ENCODE data around the gene PRKCA.

Gene PRKCA

DNA sequence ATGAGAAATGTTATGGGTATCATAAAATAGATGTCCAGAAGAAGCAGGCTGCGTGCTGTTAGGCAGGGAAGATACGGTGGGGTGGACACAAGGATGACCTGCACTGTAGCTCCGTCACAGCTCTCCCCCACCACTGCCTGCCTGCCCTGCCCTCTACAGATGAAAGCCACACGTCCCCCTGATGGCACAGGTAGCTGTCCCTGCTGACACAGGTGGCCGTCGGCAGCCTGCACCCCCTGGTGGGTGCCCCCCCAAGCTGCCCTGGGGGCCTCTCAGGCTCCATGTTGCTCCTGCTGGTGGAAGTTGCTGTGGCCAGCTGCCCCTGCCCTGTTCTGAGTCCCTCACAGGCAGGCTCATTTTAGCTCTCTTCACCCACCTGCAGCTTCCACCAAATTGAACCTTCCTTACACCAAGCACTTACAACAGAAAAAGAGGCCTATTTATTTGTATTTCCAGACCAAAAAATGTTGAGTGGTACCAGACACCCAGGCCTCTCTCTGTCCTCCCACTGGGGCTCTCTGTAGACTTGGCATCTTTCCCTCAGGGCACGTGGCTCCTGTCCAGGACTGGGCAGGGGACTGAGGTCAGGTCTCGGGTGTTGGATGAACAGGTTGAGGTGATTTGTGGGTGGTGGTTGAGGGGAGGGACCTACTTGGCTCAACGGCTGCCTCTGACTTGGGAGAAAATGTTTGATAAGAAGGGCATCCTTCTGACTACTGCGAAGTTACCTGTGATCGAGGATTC lies 482.4 kb downstream of the PRKCA start:
- no peak for DNase-seq

DNA sequence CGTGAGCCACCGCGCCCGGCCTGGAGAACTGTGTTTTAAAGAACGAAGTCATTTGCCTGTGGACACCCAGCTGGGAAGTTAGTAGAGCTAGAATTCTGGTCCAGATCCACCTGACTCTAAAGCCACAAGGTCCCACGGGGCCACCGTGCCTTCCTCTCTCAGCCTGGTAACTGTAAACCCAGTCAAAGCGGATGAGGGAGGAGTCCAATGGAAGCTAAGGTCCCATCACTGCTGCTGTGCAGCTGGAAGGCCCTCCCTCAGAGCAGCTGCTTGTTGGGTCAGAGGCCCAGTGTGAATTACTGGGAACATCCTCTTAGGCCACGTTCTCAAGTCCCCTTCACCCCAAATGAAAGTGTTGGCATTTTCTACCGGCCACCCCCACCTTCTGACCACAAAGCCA lies 483.7 kb downstream of the PRKCA start:
- no peak for DNase-seq

DNA sequence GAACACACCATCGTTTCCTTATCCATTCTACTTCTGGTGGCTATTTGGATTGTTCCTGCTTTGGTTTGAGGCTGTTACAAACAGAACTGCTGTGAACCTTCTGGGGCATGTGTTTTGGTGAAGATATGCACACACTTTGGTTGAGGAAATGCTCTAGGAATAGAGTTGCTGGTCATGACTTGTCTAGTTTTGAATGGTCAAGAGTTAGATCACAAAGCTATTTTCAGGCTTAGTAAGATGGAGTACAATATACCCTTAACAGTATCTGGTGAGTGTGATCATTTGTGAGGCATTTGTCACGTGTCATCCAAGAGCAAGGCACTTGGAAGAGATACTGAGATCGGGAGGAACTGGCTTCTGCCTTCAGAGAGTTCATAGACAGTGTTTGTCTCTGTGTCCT lies 485.5 kb downstream of the PRKCA start:
- DNase-seq = no peak

DNA sequence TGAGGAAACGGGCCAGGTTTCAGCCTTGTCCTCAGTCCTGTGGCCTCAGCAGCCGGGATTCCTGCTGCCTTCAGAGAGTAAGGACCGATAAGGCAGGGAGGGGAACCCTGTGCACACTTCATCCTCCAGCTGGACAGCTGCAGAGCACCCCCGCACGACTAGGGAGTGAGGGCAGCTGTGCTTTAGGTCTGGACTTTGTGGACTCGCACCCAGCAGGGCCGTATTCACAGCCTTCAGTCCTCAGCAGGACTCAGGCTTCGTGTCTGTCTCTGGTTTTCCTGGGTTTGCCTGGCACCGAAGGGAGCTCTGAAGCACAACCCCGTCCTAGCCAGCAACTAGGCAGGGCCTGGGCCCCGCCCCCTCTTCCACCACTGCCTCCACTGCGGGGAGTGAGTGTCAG lies 486.7 kb downstream of the PRKCA start:
- no peak for DNase-seq

DNA sequence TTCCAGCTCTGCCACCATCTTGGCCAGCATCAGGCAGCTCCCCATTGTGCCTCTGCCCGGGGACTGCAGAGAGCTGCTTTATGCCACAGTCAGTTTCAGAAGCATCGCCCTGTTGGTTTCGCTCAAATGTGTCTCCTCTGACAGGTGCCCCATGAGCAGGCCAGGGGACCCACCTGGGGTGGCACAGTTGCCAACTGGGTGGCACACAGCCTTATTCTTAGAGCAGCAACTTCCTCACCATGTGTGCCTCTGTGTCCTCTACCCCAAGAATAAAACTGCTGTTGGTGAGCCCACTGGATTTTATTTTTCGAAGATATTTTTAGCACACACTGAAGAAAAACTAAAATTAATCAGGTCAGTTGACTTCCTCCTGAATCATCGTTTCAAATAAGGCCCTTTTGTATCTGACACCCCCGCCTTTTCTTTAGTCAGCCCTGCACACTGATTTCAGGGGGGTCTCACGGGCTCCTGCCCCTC lies 487.6 kb downstream of the PRKCA start:
- DNase-seq = no peak

DNA sequence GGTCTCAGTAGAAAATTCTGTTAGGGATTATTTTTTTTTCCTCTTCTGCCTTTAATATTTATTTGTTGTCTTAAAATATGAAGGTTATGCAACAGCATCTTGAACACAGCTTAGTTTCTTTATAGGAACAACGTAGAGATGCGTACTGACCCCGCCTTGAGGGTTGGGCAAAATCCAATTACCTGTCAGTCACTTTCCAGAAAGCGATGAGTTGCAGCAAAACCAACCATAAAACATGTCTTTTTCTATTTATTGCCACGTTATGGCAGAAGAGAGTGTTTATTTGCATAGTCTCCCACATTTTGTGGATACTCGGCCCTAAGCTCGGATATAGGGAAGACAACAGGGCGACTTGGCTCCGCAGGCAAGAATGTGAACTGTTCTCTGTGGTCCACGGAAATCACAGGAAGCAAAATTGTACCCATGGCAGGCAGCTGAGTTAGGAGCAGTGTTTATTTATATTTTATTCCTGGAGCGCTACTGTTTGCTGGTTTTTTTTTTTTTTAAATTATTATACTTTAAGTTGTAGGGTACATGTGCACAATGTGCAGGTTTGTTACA lies 488.2 kb downstream of the PRKCA start:
- DNase-seq = no peak

DNA sequence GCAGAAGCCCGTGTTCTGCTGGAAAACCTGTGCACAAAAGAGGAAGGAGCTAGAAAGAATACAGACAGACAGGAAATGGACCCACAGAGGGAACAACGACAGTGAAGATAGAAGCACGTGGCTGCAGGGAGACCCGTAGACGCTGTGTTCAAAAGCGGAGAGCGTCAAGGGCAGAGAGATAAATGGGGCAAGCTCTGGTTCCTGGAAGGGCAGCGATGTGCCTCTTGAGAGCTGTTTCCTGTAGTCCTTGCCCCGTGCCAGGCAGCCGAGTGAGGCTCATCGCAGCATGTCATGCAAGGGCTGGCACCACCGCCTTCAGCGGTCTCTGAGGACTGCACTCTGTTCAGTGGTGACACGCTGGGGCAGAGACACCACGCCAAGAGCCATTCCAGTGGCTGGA lies 488.9 kb downstream of the PRKCA start:
- no peak for DNase-seq

DNA sequence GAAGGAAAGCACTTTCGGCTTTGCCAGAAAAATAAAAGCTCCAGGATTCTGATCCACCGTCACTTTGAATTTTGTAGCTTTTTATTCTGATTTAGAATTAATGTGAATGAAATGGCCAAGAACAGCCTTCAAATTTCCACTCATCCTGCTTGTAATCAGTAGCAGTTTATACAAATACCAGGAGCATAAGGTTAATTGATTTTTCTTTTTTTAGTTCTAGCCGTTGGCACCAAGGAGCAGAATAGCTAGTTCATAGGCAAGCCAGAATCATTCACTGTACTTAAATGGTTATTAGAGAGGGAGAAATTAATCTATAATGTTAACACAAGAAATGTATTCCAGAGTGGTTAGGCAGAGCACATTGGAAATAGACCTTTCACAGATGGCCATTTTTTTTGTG lies 491.4 kb downstream of the PRKCA start:
- DNase-seq = no peak

DNA sequence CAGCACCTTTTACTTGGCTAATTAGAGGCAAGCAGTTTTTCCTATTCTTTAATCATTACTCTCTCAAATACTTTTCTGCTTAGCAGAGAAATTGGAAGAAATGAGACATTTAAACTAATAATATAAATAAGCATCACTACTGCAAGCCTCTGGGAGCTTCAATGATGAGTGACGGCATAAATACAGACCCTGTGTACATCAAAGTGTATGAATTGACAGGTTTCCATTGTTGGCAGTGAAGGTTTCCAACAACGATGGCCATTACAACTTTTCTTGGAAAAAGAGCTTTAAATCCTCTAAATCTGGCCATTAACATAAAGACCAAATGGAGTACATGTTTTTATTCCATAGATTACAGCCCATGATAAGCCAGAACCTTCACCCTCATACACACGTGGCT lies 493.1 kb downstream of the PRKCA start:
- no peak for DNase-seq

DNA sequence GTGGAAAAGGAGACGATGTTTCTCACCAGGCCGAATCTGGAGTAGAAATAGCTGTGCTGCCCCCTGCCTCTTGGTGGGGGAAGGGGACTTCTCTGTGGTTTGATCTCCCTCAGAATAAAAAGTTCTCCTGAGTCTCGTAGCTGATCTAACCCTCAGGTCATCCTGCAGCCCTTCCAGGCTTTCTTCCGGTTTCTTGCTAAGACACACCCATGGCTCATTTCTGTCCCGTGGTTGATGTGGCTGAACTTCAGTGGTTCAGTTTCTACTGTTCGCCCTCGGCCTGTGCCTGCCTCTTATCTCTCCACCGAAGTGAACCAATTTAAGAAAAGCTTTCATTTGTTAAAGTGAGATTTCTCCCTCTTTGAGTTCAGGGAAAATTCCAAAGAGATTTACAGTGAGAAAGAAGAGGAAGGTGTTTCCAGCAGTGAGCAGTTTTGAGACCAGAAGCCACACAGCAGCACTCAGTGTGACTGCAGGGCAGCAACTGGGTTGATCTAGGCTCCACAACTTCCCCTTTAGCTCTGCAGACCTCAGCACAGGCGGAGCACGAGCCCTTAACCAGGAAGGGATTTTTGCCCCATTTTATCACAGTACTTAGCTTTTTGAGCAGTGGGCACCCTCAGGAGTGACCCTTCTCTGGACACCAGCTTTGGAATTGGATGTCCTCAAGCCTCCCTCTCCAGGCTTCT lies 497.6 kb downstream of the PRKCA start:
- no peak for DNase-seq

DNA sequence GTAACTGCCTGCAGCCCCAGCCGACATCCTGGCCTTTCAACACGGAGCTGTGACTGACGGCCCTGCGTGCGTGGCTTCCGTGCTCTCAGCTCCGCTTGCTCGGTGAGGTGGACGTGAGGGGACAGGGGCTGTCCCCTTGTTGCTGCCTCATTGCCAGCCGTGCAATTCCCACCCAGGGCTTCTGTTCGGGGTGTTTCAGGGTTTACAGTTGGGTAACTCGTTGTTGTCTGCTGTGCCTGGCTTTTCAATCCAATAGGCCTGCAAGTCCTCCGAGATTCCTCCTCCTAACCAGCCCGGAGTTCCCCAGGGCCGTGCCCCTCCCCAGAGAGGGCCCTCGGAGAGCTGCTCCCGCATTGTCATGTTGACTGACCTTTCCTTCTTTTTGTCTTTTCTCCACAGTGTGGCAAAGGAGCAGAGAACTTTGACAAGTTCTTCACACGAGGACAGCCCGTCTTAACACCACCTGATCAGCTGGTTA lies 501.1 kb downstream of the PRKCA start:
- no peak for DNase-seq

DNA sequence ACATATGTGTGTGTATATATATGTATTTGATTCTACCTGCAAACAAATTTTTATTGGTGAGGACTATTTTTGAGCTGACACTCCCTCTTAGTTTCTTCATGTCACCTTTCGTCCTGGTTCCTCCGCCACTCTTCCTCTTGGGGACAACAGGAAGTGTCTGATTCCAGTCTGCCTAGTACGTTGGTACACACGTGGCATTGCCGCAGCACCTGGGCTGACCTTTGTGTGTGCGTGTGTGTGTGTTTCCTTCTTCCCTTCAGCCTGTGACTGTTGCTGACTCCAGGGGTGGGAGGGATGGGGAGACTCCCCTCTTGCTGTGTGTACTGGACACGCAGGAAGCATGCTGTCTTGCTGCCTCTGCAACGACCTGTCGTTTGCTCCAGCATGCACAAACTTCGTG lies 503.2 kb downstream of the PRKCA start:
- DNase-seq = no peak

DNA sequence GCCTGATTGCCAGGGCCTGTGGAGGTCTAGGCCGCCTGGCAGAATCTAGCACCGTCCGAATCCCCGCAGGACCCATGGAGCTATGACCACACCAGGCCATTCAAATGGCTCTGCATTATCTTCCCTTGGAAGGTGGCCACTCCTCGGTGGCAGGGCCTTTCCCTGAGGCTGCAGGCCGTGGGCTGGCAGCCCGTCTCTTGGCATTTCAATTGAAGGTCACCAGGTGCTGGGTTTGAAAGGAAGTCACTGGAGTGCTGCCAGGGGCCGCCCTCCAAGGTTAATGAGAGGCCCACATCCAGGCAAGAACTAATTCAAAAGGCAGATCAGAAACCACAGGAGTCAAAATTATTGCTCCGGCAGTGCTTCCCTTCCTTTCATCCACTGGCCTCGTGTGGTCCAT lies 504.8 kb downstream of the PRKCA start:
- no peak for DNase-seq

DNA sequence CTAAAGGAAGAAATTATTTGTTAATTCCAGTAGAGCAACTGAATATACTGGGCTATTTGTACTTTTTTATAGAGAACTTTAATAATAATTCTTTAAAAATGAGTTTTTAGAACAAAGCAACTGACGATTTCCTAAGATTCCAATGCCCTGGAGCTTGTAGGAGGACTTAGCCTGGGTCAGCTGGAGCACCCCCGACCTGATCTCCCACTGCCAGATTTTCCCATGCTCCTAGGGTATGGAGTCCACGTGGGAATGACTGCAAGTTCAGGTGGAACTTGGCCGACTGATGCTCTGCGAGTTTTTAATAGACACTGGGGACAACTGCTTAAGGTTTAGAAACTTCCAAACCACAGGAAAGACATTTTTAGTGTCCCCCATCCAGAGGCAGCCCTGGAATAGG lies 507.0 kb downstream of the PRKCA start:
- DNase-seq = no peak

DNA sequence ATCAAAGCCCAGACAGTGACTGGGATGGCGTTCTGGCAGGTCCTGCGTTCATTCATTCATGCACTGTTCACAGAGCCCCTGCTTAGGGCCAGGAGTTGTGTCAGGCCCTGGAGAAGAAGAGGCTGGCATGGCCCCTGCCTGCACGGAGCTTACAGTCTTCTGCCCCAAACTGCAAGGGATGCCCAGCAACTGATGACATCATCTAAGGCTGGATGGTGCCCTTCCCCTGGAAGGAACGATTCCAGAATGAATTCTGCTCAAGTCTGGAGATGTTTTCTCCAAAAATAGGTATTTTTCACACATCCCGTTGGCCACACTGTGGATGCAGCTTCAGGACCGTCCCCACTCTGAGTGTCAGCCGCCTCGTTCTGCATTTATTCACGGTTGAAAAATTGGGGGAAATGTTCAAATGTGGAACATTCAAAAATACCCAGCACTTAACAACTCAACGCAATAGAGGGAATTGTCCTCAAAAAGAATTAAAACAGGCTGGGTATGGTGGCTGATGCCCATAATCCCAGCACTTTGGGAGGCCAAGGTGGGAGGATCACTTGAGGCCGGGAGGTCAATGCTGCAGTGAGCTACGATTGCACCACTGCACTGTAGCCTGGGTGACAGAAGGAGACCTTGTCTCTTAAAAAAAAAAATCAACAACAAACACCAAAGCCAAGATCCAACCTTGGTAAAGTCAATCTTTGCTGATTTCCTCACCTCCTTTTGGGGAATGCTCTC lies 508.7 kb downstream of the PRKCA start:
- no peak for DNase-seq

DNA sequence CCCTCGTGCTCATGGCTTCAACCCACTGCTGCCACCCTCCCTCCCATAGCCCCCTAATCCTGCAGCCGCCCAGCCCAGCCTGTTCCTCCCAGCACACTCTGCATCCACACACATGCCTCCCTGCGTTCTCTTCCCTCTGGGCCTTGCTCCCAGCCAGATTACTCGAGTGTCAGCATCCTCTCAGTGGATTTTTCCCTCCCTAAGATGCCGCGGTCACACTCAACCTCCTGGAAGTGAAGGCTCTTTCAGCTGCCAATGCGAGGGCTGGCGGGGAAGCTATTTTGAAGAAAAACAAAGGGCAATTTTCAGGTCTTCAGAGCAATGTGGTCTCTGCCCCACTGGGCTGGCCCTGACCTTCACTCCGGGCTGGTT lies 509.3 kb downstream of the PRKCA start:
- DNase-seq = no peak

DNA sequence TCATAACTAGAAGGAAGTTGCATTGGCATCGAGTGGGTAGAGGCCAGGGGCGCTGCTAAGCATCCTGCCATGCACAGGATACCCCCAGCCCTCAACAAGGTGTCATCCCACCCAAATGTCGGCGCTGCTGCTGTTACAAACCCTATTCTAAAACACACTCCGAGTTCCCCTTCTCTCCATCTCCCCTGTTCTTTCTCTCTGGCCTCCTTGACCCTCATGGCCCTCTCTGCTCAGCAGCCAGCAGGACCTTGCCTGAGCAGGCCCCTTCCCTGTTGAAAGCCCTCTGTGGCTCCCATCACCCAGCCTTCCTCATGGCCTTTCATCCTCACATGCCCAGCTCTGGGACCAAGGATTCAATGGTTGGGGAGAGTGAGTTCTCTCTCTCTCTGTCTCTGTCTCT lies 510.2 kb downstream of the PRKCA start:
- DNase-seq = no peak

DNA sequence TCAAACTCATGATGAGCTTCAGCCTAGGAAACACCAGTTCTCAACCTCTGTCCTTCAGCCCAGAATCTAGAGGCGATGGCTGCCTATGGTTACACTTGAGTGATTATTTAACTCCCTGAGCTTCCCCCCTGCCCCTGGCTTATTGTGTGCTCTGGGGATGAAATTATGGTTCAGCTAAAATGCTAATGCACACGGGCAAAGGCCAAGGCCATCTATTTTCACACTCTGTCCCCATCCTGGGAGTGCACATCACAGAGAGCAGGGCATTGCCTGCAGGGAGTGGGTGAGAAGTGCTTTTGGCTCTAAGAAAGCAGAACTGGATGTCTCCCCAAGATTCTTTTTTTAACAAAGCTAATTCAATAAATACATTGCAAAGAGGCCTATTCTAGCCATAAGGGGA lies 510.9 kb downstream of the PRKCA start:
- DNase-seq = no peak

DNA sequence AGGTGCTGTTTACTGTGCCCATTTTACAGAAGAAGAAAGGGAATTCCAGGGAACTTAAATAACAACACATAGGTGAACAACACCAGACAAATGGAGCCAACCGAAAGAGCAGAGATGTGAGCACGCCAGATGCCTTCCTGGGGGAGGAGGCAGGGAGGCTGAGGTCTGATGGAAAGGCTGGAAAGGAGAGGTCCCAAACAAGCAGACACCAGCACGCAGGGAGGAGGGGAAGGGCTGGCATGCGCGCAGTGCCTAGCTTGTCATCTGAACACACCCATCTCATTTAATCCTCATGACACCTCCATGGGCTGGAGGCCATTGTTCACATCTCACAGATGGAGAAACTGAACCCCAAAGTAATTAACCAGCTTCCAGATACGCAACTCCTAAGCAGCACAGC lies 511.6 kb downstream of the PRKCA start:
- no peak for DNase-seq

DNA sequence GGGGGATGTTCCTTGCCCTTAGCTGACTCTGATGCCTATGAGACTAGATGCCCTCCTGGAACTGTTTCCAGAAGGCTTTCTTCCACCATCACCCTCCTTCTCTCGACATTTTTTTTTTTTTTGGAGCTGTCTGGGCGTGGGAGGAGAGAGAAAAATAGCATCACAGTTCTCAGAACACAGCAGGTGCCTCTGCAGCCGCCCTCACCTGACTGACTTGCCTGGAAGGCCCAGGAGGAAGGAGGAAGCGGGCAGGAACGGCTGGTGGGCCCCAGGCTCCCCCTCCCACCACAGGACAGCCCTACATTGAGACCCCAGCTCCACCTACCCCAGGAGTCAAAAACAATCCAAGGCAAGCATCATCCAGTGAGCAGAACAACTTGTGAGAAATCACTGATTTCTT lies 512.2 kb downstream of the PRKCA start:
- no peak for DNase-seq

DNA sequence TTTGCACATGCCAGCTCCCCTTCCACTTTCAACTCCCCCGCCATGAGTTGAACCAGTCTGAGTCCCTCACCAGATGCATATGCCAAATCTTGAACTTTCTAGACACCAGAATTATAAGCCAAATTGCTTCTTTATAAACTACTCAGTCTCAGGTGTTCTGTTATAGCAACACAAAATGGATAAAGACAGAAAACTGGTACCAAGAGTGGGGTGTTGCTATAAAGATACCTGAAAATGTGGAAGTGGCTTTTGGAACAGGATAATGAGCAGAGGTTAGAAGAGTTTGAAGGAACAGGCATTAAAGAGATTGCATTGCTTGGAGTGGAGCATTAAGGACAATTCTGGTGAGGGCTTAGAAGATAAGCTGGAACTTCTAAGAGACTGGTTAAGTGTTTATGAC lies 515.3 kb downstream of the PRKCA start:
- DNase-seq = no peak

DNA sequence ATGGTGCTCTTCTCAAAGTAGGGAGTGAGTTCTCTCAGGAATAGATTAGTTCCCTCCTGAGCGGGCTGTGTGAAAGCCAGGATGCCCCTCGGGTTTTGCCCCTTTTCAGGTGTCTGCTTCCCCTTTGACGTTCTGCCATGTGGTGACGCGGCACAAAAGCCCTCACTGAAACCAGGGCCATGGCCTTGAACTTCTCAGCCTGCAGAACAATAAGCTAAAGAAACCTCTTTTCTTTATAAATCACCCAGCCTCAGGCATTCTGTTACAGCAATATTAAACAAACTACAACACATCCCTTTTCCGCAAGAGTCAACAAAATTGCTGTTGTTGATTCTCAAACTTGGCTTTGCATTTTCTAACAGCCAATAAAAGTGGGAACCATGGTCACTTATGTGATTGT lies 517.1 kb downstream of the PRKCA start:
- no peak for DNase-seq

DNA sequence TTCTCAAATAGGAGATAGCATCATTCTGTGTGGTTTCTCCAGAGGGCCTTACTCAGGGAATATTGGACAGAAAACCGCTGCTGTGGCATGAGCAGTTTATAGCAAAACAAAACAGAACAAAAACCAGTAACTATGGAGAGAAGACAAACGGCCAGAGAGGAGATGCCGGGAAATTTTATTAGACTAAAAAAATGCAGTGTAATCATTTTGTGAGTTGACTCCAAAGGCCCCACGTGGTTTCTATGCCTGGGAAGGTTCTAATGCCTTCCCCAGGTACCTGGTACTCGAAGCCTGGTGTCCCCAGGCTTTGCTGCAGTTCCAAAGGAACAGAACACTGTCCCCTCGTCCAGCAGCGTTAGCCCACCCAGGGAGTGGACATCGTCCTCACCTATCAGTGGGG lies 519.6 kb downstream of the PRKCA start:
- DNase-seq = no peak

DNA sequence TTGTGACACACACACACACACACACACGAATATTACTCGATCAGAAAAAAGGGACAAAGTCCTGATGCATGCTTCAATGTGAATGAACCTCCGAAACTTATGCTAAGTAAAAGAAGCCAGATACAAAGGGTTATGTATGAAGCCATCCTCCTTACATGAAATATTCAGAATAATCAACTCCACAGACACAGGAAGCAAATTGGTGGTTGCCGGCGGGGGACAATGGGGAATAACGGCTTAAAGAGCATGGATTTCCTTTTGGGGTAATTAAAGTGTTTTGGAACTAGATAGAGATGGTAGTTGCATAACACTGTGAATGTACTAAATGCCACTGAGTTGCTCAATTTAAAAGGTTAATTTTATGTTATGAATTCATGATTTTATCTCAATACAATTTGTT lies 524.4 kb downstream of the PRKCA start:
- no peak for DNase-seq
